Measurements from ENCODE around the gene UBR1.
"Not testable (repeated sequence)": the region's sequence is repeated elsewhere in the genome, so short reads cannot be mapped to it uniquely, and the experiment has no call there.

The UBR1 gene

DNA sequence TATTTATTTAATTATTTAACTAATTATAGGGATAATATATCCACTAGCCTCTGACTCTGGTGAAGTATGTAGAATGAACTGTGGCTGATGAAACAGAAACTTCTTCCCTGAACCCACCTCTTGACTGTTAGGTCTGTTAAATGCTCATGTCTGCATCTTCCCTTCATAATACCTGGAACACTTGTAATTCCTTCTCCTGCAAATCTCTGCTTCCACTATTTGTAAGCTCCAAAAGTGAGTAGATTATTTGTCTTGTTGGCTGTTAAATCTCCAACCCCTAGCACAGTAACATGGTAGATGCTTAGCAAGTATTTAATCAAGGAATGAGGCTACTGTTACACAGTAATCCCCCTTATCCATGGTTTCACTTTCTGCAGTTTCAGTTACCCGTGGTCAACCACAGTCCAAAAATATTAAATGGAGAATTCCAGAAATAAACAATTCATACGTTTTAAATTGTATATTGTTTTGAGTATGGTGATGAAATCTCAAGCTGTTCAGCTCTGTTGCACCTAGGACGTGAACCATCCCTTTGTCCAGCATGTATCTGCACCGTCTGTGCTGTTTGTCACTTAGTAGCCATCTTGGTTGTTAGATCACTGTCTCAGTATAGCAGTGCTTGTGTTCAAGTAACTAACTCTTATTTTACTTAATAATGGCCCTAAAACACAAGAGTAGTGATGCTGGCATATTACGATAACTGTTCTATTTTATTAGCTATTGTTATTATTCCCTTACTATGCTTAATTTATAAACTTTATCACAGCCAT is 190.9 kb downstream of the UBR1 start:
- no peak for DNase-seq (ENCODE audit: low read depth in 2 of 2)

DNA sequence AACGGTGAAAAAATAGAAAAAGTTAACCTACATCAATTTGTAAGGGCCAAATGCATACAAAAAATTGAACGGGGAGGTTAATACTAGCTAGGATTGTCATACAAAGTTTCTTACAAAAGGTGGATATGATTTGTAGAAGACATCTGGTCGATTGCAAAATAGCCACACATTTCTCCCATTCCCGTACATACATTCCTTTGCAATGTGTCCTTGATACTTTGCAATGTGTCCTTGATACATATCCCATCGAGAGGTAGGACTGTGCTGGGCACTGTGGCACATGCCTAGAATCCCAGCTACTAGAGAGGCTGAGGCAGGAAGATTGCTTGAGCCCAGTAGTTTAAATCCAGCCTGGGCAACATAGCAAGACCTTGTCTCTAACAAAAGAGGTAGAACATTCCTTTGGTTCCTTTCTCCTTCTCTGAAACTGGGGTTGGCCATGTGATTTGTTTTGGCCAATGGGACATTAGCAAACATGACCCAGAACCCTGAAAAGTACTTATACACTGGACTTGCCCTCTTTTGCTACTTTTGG is 194.7 kb downstream of the UBR1 start:
- no peak for DNase-seq (ENCODE audit: low read depth in 2 of 2)

DNA sequence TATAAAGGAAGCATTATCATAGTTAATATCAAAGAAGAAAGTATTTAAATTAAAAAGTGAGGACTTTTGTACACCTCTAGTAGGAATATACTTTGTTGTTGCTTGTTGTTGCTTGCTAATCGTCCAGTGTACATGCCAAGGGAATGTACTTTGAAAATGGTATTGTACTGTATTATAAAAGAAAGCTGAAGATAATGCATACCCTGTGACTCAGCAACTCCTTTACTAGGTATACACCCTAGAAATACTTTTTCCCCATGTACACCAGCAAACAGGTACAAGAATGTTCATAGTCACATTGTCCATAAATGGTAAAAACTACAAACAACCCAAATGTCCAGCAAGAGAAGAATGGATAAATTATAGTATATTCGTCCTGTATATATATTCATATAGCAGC is 197.3 kb downstream of the UBR1 start:
- no peak for DNase-seq (ENCODE audit: low read depth in 2 of 2)

DNA sequence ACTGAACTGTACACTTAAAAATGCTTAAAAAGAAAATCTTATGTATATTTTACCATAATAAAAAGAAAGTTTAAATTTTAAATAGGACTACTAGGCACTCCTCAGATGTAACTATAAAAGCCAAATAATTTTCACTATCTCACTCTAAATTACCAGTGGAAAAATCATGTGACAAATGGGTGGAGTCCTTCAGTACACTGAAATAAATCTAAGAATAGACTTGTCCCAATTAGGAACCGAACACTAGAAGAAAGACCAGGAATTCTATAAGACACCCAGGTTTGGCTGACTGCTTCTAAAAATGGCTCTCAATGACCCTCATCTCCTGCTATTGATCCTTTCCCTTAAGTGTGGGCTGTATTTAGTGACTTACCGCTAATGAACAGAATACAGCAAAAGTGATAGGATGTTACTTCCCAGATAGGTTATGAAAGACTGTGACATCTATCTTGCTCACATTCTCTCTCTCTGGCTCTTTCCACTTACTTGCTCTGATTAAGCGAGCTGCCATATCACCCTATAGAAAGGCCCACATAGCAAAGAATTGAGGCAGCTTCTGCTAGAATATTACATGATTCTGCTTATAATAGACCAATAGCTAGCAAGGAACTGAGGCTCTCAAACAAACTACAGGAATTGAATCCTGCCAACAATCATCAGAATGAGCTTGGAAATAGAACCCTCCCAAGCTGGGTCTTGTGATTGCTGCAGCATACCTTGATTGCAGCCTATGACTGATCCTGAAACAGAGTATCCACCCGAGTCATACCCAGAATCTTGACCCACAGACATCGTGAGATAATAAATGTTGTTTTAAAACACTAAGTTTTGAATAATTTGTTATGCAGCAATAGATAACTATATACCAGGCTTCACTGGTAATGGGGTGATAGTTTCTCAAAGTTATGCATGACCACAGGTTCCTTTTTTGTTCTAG is 202.2 kb downstream of the UBR1 start:
- DNase-seq (ENCODE audit: low read depth in 2 of 2) = no peak

DNA sequence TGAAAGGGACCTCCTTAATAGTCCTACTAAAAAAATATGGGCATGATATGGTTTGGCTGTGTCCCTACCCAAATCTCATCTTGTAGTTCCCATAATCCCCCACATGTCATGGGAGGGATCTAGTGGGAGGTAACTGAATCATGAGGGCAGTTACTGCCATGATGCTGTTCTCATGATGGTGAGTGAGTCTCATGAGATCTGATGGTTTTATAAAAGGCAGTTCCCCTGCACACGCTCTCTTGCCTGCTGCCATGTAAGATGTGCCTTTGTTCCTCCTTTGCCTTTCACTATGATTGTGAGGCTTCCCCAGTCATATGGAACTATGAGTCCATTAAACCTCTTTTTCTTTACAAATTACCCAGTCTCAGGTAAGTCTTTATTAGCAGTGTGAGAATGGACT is 211.9 kb downstream of the UBR1 start:
- DNase-seq (ENCODE audit: low read depth in 2 of 2) = not testable (repeated sequence)

Data from stimulated activated CD4-positive, alpha-beta T cell treated with anti-CD3 and anti-CD28 coated beads, Interleukin-1b, Interleukin-23, amount 100 ng/mL, for 1 hour (primary cell).